Posterior vena cava (tissue), 2 donors: Measurements from ENCODE around the gene SH3TC1. TPM values are rescaled to one million over a fixed set of nuclear protein-coding genes. Genes with fewer than 3 reads are reported as not detected.

Experiments
- DNase-seq: peaks from one replicate; pipeline ENCODE4 v3.0.0-alpha.2; 2020; ENCODE audit warnings: low spot score
- intact Hi-C, 2 donors: fragments of 100-400 bp; cut with DNase I; formaldehyde crosslinking; loops; one replicate each; pipeline versions ENCODE4 v1.14.1 to v1.14.2; 2022 to 2023
- total RNA-seq, 2 donors: library from RNA; stranded (reverse); fragmentation: NEBNext Ultra II Directional; extraction: Animal tissue kit (Norgen Biotek cat#: 25700); gene quantifications; one replicate each; pipeline ENCODE4 v1.2.1, GENCODE V29; 2021
- donor health status: DM: yes; HTN: yes; CAD: no.
- donor health status: DM: yes; HTN: yes; CAD: no.

The SH3TC1 gene
- total RNA-seq, 2 donors from 2014 or later = 36.6 to 45.1 TPM

- DNase-seq = no peak
- intact Hi-C loops = no loop called here
These were observed 22.4 kb downstream of the SH3TC1 start for GRCh38 chr4:8221476-8221875.

DNA sequence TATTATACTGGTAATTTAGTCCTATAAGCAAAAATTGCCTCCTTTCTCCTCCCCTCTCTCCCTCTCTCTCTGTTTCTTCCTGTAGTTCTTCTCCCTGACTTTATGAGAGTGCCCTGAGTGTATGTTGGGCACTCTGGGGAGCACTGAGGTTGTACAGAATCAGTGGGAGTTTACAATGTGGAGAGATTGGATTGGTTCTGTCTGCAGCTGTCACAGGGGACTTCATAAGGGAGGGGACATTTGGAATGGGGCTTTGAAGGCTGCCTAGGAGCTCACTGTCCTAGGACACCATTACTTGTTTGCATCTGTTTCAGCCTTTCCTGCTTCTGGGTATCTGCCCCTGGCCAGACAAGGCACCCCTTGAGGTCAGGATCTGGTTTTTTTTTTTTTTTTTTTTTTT lies 22.9 kb downstream of the SH3TC1 start:
- intact Hi-C loops = no loop called here
- DNase-seq = no peak

DNA sequence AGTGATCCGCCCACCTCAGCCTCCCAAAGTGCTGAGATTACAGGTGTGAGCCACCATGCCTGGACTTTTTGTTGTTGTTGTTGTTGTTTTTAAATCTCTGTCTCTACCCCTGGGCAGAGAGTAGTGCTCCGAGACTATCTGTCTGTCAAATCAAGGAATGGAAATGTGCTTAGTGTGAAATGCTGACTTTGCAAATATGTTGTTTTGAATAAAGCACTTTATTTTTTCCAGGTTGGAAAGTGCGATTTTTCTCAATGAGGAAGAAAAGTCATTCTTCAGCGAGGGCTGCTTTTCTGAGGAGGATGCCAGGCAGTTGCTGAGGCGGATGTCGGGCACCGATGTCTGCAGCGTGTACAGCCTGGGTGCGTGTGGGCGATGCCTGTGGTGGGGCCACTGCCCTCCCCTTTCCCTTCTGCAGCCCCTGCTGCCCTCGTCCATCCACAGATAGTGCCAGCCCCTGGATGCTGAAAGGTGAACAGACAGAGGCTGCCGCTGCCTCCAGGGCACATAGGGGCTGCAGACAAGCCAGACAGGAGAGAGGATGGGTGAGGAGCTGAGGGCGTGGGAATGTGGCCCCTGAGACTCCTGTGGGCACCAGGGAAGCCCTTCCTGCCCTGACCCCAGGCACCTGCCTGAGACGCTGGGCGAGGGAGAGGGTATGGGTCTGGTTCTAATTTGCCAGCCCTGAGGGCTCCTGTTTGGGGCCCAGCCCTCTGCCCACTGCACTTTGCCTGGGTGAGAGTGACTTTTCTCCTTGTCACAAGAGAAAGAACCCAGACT lies 23.7 kb downstream of the SH3TC1 start:
- no peak for DNase-seq
- intact Hi-C loops = no loop called here

- intact Hi-C loops = no loop called here
- DNase-seq = no peak
These were observed 25.3 kb downstream of the SH3TC1 start for GRCh38 chr4:8224267-8224974.

GRCh38 chr4:8224975-8225625 lies 26.0 kb downstream of the SH3TC1 start:
- no peak for DNase-seq
- intact Hi-C loops = no loop called here

GRCh38 chr4:8225706-8226443 lies 26.8 kb downstream of the SH3TC1 start:
- no peak for DNase-seq
- intact Hi-C loops = no loop called here

- DNase-seq = no peak
- intact Hi-C loops = no loop called here
These were observed 28.2 kb downstream of the SH3TC1 start for GRCh38 chr4:8227201-8227770.

DNA sequence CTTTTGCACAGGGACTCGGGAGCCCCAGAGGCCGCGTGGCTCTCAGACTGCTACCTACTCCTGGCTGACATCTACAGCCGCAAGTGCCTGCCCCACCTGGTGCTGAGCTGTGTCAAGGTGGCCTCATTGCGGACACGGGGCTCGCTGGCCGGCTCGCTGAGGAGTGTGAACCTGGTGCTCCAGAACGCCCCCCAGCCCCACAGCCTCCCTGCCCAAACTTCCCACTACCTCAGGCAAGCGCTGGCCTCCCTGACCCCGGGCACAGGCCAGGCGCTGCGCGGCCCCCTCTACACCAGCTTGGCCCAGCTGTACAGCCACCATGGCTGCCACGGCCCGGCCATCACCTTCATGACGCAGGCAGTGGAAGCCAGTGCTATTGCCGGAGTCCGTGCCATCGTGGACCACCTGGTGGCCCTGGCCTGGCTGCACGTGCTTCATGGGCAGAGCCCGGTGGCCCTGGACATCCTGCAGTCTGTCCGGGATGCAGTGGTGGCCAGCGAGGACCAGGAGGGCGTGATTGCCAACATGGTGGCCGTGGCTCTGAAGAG lies 28.8 kb downstream of the SH3TC1 start:
- intact Hi-C loops = no loop called here
- no peak for DNase-seq

DNA sequence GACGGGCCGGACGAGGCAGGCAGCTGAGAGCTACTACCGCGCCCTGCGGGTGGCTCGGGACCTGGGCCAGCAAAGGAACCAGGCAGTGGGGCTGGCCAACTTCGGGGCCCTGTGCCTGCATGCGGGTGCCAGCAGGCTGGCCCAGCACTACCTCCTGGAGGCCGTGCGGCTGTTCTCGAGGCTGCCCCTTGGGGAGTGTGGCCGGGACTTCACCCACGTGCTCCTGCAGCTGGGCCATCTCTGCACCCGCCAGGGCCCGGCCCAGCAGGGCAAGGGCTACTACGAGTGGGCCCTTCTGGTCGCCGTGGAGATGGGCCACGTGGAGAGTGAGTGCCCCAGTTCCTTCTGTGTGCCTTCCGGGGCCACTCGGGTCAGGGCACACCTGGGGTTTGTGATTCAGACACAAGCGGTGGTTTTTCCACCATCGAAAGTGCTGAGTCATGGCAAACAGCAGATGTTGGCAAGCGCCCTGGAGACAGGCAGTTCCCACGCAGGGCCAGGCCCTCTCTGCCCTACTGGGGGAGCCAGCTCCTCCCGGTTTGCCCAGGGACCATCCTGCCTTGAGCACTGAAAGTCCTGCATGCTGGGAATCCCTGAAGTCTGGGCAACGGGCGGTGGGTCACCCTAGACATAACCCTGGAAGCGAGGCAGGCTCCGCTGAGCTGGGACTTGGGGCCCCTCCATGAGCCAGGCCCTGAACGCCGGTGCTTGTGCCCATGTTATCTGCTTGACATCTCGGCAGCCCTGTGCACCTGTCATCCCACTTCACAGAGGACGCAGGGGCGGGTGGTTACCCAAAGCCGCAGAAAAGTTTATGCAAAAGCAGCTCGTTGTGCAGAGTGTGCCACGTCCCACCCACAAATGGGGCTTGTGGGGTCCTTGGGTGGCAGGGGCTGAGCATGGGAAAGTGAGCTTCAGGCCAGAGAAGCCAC lies 29.5 kb downstream of the SH3TC1 start:
- no peak for DNase-seq
- intact Hi-C loops = no loop called here

GRCh38 chr4:8229331-8229975 lies 30.4 kb downstream of the SH3TC1 start:
- DNase-seq = no peak
- intact Hi-C loops = no loop called here

GRCh38 chr4:8230033-8230432 lies 30.9 kb downstream of the SH3TC1 start:
- intact Hi-C loops = no loop called here
- no peak for DNase-seq

DNA sequence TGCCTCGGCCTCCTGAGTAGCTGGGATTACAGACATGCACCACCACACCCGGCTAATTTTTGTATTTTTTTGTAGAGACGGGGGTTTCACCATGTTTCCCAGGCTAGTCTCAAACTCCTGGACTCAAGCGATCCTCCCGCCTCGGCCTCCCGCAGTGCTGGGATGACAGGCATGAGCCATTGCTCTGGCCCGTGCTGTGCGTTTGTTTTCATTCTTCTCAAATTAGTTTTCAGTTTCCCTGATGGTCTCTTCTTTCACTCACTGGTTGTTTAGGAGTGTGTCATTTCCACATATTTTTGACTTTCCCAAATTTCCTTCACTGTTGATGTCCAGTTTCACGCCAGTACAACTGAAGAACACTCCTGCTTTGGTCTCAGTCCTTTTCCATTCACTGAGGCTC lies 31.8 kb downstream of the SH3TC1 start:
- intact Hi-C loops = no loop called here
- no peak for DNase-seq

- intact Hi-C loops = no loop called here
- DNase-seq = no peak
These were observed 32.5 kb downstream of the SH3TC1 start for GRCh38 chr4:8231551-8232049.

- DNase-seq = no peak
- intact Hi-C loops = no loop called here
These were observed 33.7 kb downstream of the SH3TC1 start for GRCh38 chr4:8232748-8233147.

GRCh38 chr4:8233672-8234484 lies 34.8 kb downstream of the SH3TC1 start:
- DNase-seq = no peak
- intact Hi-C loops = no loop called here

GRCh38 chr4:8234715-8235114 lies 35.6 kb downstream of the SH3TC1 start:
- no peak for DNase-seq
- intact Hi-C loops = no loop called here

DNA sequence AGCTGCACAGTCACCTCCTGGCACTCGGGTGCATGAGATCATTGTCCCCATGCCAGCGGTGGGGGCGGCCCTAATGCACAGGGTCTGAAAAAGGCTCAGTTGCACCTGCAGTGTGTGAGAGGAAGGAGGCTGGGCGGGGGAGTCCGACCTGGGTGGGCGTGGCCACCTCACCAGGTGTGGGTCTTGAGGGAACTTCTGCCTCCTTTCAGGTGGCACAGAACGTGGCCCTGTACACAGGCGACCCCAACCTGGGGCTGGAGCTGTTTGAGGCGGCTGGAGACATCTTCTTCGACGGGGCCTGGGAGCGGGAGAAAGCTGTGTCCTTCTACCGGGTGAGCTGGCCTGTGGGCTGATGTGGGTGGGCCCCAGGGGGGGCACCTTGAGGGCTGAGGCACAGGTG lies 36.1 kb downstream of the SH3TC1 start:
- intact Hi-C loops = no loop called here

More for the DNA sequence above, 36.1 kb downstream of the SH3TC1 start:
- no peak for DNase-seq
